Breast epithelium (tissue), 3 donors: ENCODE results near the gene DUSP23.

ENCODE experiments used
- POLR2A ChIP-seq: fragments of 450-650 bp; IDR thresholded peaks from one replicate; pipeline ENCODE4 v1.6.1; 2016; ENCODE audit warnings: antibody characterized with exemption, mild to moderate bottlenecking, moderate library complexity
- TF ChIP-seq, protein P1 (sequence below), 3 donors: fragments of 450-650 bp; IDR thresholded peaks; one replicate each; pipeline ENCODE4 v1.5.1; 2016 to 2017; ENCODE audit warnings: antibody characterized with exemption in 3 of 3, mild to moderate bottlenecking in 3 of 3, moderate library complexity in 3 of 3

DNA sequence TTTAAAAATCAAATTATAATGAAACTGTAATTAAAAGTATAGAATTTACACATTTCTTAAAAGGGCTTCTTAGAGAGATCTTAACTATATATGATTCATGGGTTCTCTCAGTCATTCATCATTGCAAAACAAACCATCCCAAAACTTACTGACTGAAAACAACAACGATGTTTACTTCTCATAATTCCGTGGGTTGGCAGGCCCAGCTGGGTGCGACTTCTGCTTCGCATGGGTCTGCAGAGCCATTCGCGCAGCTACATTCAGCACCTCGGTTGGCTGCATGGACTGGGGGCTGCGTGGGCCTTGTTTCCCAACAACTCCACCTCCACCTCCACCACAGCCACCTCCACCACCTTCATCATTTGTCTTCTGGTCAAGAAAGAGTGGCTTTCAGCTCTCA is 50.0 kb downstream of the DUSP23 start:
- TF ChIP-seq, protein P1, sequence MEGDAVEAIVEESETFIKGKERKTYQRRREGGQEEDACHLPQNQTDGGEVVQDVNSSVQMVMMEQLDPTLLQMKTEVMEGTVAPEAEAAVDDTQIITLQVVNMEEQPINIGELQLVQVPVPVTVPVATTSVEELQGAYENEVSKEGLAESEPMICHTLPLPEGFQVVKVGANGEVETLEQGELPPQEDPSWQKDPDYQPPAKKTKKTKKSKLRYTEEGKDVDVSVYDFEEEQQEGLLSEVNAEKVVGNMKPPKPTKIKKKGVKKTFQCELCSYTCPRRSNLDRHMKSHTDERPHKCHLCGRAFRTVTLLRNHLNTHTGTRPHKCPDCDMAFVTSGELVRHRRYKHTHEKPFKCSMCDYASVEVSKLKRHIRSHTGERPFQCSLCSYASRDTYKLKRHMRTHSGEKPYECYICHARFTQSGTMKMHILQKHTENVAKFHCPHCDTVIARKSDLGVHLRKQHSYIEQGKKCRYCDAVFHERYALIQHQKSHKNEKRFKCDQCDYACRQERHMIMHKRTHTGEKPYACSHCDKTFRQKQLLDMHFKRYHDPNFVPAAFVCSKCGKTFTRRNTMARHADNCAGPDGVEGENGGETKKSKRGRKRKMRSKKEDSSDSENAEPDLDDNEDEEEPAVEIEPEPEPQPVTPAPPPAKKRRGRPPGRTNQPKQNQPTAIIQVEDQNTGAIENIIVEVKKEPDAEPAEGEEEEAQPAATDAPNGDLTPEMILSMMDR (IDR thresholded peaks at IDR 0.05) = no peak
- TF ChIP-seq POLR2A = no peak
